ENCODE data around the gene BIN1.

BIN1 gene

GRCh38 chr2:127084611-127085316, 22.2 kb downstream of the BIN1 start:
- peak overlapping the region in 1 of 2 donors; percentile 12 for H3K4me3 ChIP-seq (ENCODE audit: low read depth in 1 of 2, low read length in 2 of 2)
- H3K36me3 ChIP-seq (ENCODE audit: control insufficient read depth in 1 of 2, insufficient read depth in 2 of 2, low read length in 2 of 2): no peaks in the 10 kb centered on the region
- peak overlapping the region in 1 of 2 donors; percentile 0 for H3K9ac ChIP-seq (ENCODE audit: low read depth in 1 of 2, low read length in 2 of 2)

GRCh38 chr2:127083819-127084503, 23.0 kb downstream of the BIN1 start:
- Histone ChIP-seq H3K9me3 (ENCODE audit: control insufficient read depth in 1 of 2, low read length in 2 of 2) (no peaks in the 10 kb centered on the region), H3K9ac (ENCODE audit: low read depth in 1 of 2, low read length in 2 of 2) (peak overlapping the region in 1 of 2 donors; percentile 0), H3K36me3 (ENCODE audit: control insufficient read depth in 1 of 2, insufficient read depth in 2 of 2, low read length in 2 of 2) (no peaks in the 10 kb centered on the region), H3K4me3 (ENCODE audit: low read depth in 1 of 2, low read length in 2 of 2) (peak overlapping the region in 1 of 2 donors; percentile 12), H3K27me3 (ENCODE audit: control insufficient read depth in 1 of 2, insufficient read depth in 2 of 2, low read length in 2 of 2) (no peaks in the 10 kb centered on the region), H3K4me1 (ENCODE audit: control insufficient read depth in 1 of 2, insufficient read depth in 2 of 2, low read length in 2 of 2) (peaks cover 63 to 77% of the 10 kb centered on the region in 2 donors), H3K27ac (ENCODE audit: low read depth, low read length) (no peak overlapping the region)

More at GRCh38 chr2:127084611-127085316, 22.2 kb downstream of the BIN1 start:
- Histone ChIP-seq H3K27ac (ENCODE audit: low read depth, low read length) (no peak overlapping the region), H3K4me1 (ENCODE audit: control insufficient read depth in 1 of 2, insufficient read depth in 2 of 2, low read length in 2 of 2) (peaks cover 59 to 71% of the 10 kb centered on the region in 2 donors), H3K27me3 (ENCODE audit: control insufficient read depth in 1 of 2, insufficient read depth in 2 of 2, low read length in 2 of 2) (no peaks in the 10 kb centered on the region), H3K9me3 (ENCODE audit: control insufficient read depth in 1 of 2, low read length in 2 of 2) (no peaks in the 10 kb centered on the region)

GRCh38 chr2:127082974-127083373, 24.0 kb downstream of the BIN1 start:
- H3K9me3 ChIP-seq (ENCODE audit: control insufficient read depth in 1 of 2, low read length in 2 of 2): no peaks in the 10 kb centered on the region
- H3K9ac ChIP-seq (ENCODE audit: low read depth in 1 of 2, low read length in 2 of 2): no peak overlapping the region
- H3K4me1 ChIP-seq (ENCODE audit: control insufficient read depth in 1 of 2, insufficient read depth in 2 of 2, low read length in 2 of 2): peaks cover 64 to 77% of the 10 kb centered on the region in 2 donors
- no peak overlapping the region for H3K4me3 ChIP-seq (ENCODE audit: low read depth in 1 of 2, low read length in 2 of 2)
- H3K36me3 ChIP-seq (ENCODE audit: control insufficient read depth in 1 of 2, insufficient read depth in 2 of 2, low read length in 2 of 2): no peaks in the 10 kb centered on the region
- no peaks in the 10 kb centered on the region for H3K27me3 ChIP-seq (ENCODE audit: control insufficient read depth in 1 of 2, insufficient read depth in 2 of 2, low read length in 2 of 2)
- no peak overlapping the region for H3K27ac ChIP-seq (ENCODE audit: low read depth, low read length)

- Histone ChIP-seq H3K9ac (ENCODE audit: low read depth in 1 of 2, low read length in 2 of 2) (peak overlapping the region in 1 of 2 donors; percentile 43), H3K4me3 (ENCODE audit: low read depth in 1 of 2, low read length in 2 of 2) (peak overlapping the region; percentile 28 to 42), H3K27ac (ENCODE audit: low read depth, low read length) (no peak overlapping the region), H3K4me1 (ENCODE audit: control insufficient read depth in 1 of 2, insufficient read depth in 2 of 2, low read length in 2 of 2) (peaks cover 59 to 70% of the 10 kb centered on the region in 2 donors), H3K27me3 (ENCODE audit: control insufficient read depth in 1 of 2, insufficient read depth in 2 of 2, low read length in 2 of 2) (no peaks in the 10 kb centered on the region), H3K9me3 (ENCODE audit: control insufficient read depth in 1 of 2, low read length in 2 of 2) (no peaks in the 10 kb centered on the region), H3K36me3 (ENCODE audit: control insufficient read depth in 1 of 2, insufficient read depth in 2 of 2, low read length in 2 of 2) (no peaks in the 10 kb centered on the region)
Measured at GRCh38 chr2:127081826-127082633, 24.9 kb downstream of the BIN1 start.

- Histone ChIP-seq H3K27ac (ENCODE audit: low read depth, low read length) (no peak overlapping the region), H3K9me3 (ENCODE audit: control insufficient read depth in 1 of 2, low read length in 2 of 2) (no peaks in the 10 kb centered on the region), H3K36me3 (ENCODE audit: control insufficient read depth in 1 of 2, insufficient read depth in 2 of 2, low read length in 2 of 2) (no peaks in the 10 kb centered on the region), H3K9ac (ENCODE audit: low read depth in 1 of 2, low read length in 2 of 2) (peak overlapping the region; percentile 43 to 48), H3K27me3 (ENCODE audit: control insufficient read depth in 1 of 2, insufficient read depth in 2 of 2, low read length in 2 of 2) (no peaks in the 10 kb centered on the region), H3K4me3 (ENCODE audit: low read depth in 1 of 2, low read length in 2 of 2) (peak overlapping the region; percentile 28 to 42), H3K4me1 (ENCODE audit: control insufficient read depth in 1 of 2, insufficient read depth in 2 of 2, low read length in 2 of 2) (peaks cover 59 to 66% of the 10 kb centered on the region in 2 donors)
Measured at GRCh38 chr2:127080938-127081755, 25.8 kb downstream of the BIN1 start.

GRCh38 chr2:127080226-127080937, 26.6 kb downstream of the BIN1 start:
- Histone ChIP-seq H3K4me3 (ENCODE audit: low read depth in 1 of 2, low read length in 2 of 2) (peak overlapping the region; percentile 10 to 42), H3K27me3 (ENCODE audit: control insufficient read depth in 1 of 2, insufficient read depth in 2 of 2, low read length in 2 of 2) (no peaks in the 10 kb centered on the region), H3K36me3 (ENCODE audit: control insufficient read depth in 1 of 2, insufficient read depth in 2 of 2, low read length in 2 of 2) (no peaks in the 10 kb centered on the region), H3K9me3 (ENCODE audit: control insufficient read depth in 1 of 2, low read length in 2 of 2) (no peaks in the 10 kb centered on the region), H3K9ac (ENCODE audit: low read depth in 1 of 2, low read length in 2 of 2) (peak overlapping the region in 1 of 2 donors; percentile 43), H3K4me1 (ENCODE audit: control insufficient read depth in 1 of 2, insufficient read depth in 2 of 2, low read length in 2 of 2) (peaks cover 51 to 59% of the 10 kb centered on the region in 2 donors), H3K27ac (ENCODE audit: low read depth, low read length) (no peak overlapping the region)

GRCh38 chr2:127079358-127079920, 27.5 kb downstream of the BIN1 start:
- H3K9ac ChIP-seq (ENCODE audit: low read depth in 1 of 2, low read length in 2 of 2): no peak overlapping the region
- H3K27me3 ChIP-seq (ENCODE audit: control insufficient read depth in 1 of 2, insufficient read depth in 2 of 2, low read length in 2 of 2): no peaks in the 10 kb centered on the region
- no peaks in the 10 kb centered on the region for H3K9me3 ChIP-seq (ENCODE audit: control insufficient read depth in 1 of 2, low read length in 2 of 2)
- H3K4me3 ChIP-seq (ENCODE audit: low read depth in 1 of 2, low read length in 2 of 2): no peak overlapping the region
- H3K4me1 ChIP-seq (ENCODE audit: control insufficient read depth in 1 of 2, insufficient read depth in 2 of 2, low read length in 2 of 2): peaks cover 42 to 50% of the 10 kb centered on the region in 2 donors
- H3K36me3 ChIP-seq (ENCODE audit: control insufficient read depth in 1 of 2, insufficient read depth in 2 of 2, low read length in 2 of 2): no peaks in the 10 kb centered on the region
- no peak overlapping the region for H3K27ac ChIP-seq (ENCODE audit: low read depth, low read length)

GRCh38 chr2:127078666-127079270, 28.2 kb downstream of the BIN1 start:
- no peaks in the 10 kb centered on the region for H3K27me3 ChIP-seq (ENCODE audit: control insufficient read depth in 1 of 2, insufficient read depth in 2 of 2, low read length in 2 of 2)
- H3K4me3 ChIP-seq (ENCODE audit: low read depth in 1 of 2, low read length in 2 of 2): no peak overlapping the region
- H3K36me3 ChIP-seq (ENCODE audit: control insufficient read depth in 1 of 2, insufficient read depth in 2 of 2, low read length in 2 of 2): no peaks in the 10 kb centered on the region
- H3K9me3 ChIP-seq (ENCODE audit: control insufficient read depth in 1 of 2, low read length in 2 of 2): no peaks in the 10 kb centered on the region
- peaks cover 35 to 43% of the 10 kb centered on the region in 2 donors for H3K4me1 ChIP-seq (ENCODE audit: control insufficient read depth in 1 of 2, insufficient read depth in 2 of 2, low read length in 2 of 2)
- no peak overlapping the region for H3K27ac ChIP-seq (ENCODE audit: low read depth, low read length)
- H3K9ac ChIP-seq (ENCODE audit: low read depth in 1 of 2, low read length in 2 of 2): no peak overlapping the region

Data from duodenal mucosa (tissue), 2 donors.